HG02798 (cell line): ENCODE results near the gene NRXN2.

Experiments
- ATAC-seq: cut with Tn5 transposase; IDR thresholded peaks from one replicate; pipeline ENCODE4 v1.9.1; 2021; ENCODE audit warnings: mild to moderate bottlenecking; ENCODE audit not compliant: unreplicated experiment, poor library complexity

Gene NRXN2

GRCh38 chr11:64759722-64760719, 37.0 kb upstream of the NRXN2 start, which contains the start of gene PYGM:
Gene PYGM (minus strand): TSS chr11:64759974. CDS start chr11:64759898, 76 bp downstream.
- ATAC-seq, result no peak

GRCh38 chr11:64759131-64759721, 36.2 kb upstream of the NRXN2 start:
- no peak for ATAC-seq

- ATAC-seq, result no peak
Measured at GRCh38 chr11:64758330-64759079, 35.5 kb upstream of the NRXN2 start.

- ATAC-seq, result no peak
Measured at GRCh38 chr11:64757549-64758329, 34.7 kb upstream of the NRXN2 start.

GRCh38 chr11:64755681-64756361, 32.8 kb upstream of the NRXN2 start:
- no peak for ATAC-seq

GRCh38 chr11:64754919-64755662, 32.1 kb upstream of the NRXN2 start:
- no peak for ATAC-seq

GRCh38 chr11:64754124-64754918, 31.3 kb upstream of the NRXN2 start:
- ATAC-seq, result no peak

- ATAC-seq, result no peak
Measured at GRCh38 chr11:64753380-64754123, 30.6 kb upstream of the NRXN2 start.

GRCh38 chr11:64753019-64753379, 30.0 kb upstream of the NRXN2 start:
- no peak for ATAC-seq

GRCh38 chr11:64752175-64752970, 29.4 kb upstream of the NRXN2 start:
- no peak for ATAC-seq

- no peak for ATAC-seq
Measured at GRCh38 chr11:64751580-64751979, 28.6 kb upstream of the NRXN2 start.

- ATAC-seq, result no peak
Measured at GRCh38 chr11:64751136-64751535, 28.1 kb upstream of the NRXN2 start.

GRCh38 chr11:64750361-64751054, 27.5 kb upstream of the NRXN2 start:
- ATAC-seq, result no peak

GRCh38 chr11:64747961-64748665, 25.1 kb upstream of the NRXN2 start:
- no peak for ATAC-seq

GRCh38 chr11:64746486-64746885, 23.5 kb upstream of the NRXN2 start:
- ATAC-seq, result no peak
